HepG2 (cell line): Measurements from ENCODE around the gene SMKR1.

Experiments used
- CHD4 ChIP-seq: fragments of 200-600 bp; sonication (generic); IDR thresholded peaks from 2 replicates; pipeline ENCODE4 v1.7.0; 2017; ENCODE audit warnings: mild to moderate bottlenecking, low read length, borderline replicate concordance
- CTCF ChIP-seq: sonication (generic); formaldehyde crosslinking; IDR thresholded peaks from 2 replicates; pipeline ENCODE4 v1.5.0; 2020; ENCODE audit warnings: mild to moderate bottlenecking, missing genetic modification reagents, moderate library complexity
- POLR2AphosphoS2 ChIP-seq: IDR thresholded peaks from 2 replicates; pipeline ENCODE4 v1.6.1; 2011; ENCODE audit warnings: low read depth, low read length, improper control_type of control experiment
- TBX2 ChIP-seq: sonication (generic); formaldehyde crosslinking; IDR thresholded peaks from 2 replicates; pipeline ENCODE4 v1.5.0; 2020; ENCODE audit warnings: missing genetic modification reagents, mild to moderate bottlenecking, borderline replicate concordance
- THAP7 ChIP-seq: sonication (generic); formaldehyde crosslinking; IDR thresholded peaks from 2 replicates; pipeline ENCODE4 v1.8.1; 2023; ENCODE audit warnings: mild to moderate bottlenecking, missing genetic modification reagents
- ZFP37 ChIP-seq: sonication (generic); formaldehyde crosslinking; IDR thresholded peaks from 2 replicates; pipeline ENCODE4 v1.4.0; 2020; ENCODE audit warnings: missing genetic modification reagents, borderline replicate concordance
- TF ChIP-seq, protein P1 (sequence below): sonication (generic); formaldehyde crosslinking; IDR thresholded peaks from 2 replicates; pipeline ENCODE4 v1.8.0; 2022; ENCODE audit warnings: low read depth, missing genetic modification reagents

- TF ChIP-seq, protein P1, sequence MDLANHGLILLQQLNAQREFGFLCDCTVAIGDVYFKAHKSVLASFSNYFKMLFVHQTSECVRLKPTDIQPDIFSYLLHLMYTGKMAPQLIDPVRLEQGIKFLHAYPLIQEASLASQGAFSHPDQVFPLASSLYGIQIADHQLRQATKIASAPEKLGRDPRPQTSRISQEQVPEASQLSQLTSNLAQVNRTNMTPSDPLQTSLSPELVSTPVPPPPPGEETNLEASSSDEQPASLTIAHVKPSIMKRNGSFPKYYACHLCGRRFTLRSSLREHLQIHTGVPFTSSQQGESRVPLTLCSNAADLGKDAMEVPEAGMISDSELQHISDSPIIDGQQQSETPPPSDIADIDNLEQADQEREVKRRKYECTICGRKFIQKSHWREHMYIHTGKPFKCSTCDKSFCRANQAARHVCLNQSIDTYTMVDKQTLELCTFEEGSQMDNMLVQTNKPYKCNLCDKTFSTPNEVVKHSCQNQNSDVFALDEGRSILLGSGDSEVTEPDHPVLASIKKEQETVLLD, result no peak
- no peak for TF ChIP-seq CTCF (CRISPR knock-in tag)
- TF ChIP-seq TBX2, result no peak
- TF ChIP-seq CHD4, result no peak
- TF ChIP-seq THAP7 (CRISPR knock-in tag), result no peak
- no peak for TF ChIP-seq ZFP37 (CRISPR knock-in tag)
- no peak for TF ChIP-seq POLR2AphosphoS2
Observed at GRCh38 chr7:129517931-129518330, 15.6 kb downstream of the SMKR1 start.
